Loucy (cell line): Measurements from ENCODE around the gene MMP2.

Experiments
- H2AFZ ChIP-seq: fragments of 200-600 bp; sonication (generic); 2 replicates; pipeline ENCODE4 v1.6.0; 2016; ENCODE audit warnings: antibody characterized with exemption, mild to moderate bottlenecking, low read length, moderate library complexity
- H3F3A ChIP-seq: fragments of 200-600 bp; 2 replicates; pipeline ENCODE4 v1.6.0; 2016; ENCODE audit warnings: antibody characterized with exemption, low read depth, mild to moderate bottlenecking
- H3K27me3 ChIP-seq: fragments of 200-600 bp; sonication (generic); 2 replicates; pipeline ENCODE4 v1.6.1; 2014; ENCODE audit warnings: low read length, mild to moderate bottlenecking; ENCODE audit not compliant: insufficient read depth, poor library complexity, severe bottlenecking
- H3K36me3 ChIP-seq: fragments of 200-600 bp; sonication (generic); 2 replicates; pipeline ENCODE4 v1.6.1; 2016; ENCODE audit warnings: low read length; ENCODE audit not compliant: insufficient read depth
- H3K4me1 ChIP-seq: fragments of 200-600 bp; sonication (generic); 2 replicates; pipeline ENCODE4 v1.5.1; 2014; ENCODE audit warnings: low read length, mild to moderate bottlenecking; ENCODE audit not compliant: insufficient read depth, poor library complexity, severe bottlenecking
- H3K4me2 ChIP-seq: fragments of 200-600 bp; sonication (generic); 2 replicates; pipeline ENCODE4 v1.6.0; 2014; ENCODE audit warnings: antibody characterized with exemption, low read length, low read depth, mild to moderate bottlenecking; ENCODE audit not compliant: poor library complexity, severe bottlenecking
- H3K4me3 ChIP-seq: fragments of 200-600 bp; sonication (generic); 2 replicates; pipeline ENCODE4 v1.5.1; 2014; ENCODE audit warnings: low read length, mild to moderate bottlenecking, mixed read lengths; ENCODE audit not compliant: poor library complexity, severe bottlenecking
- H3K79me2 ChIP-seq: fragments of 200-600 bp; sonication (generic); 2 replicates; pipeline ENCODE4 v1.6.1; 2014; ENCODE audit warnings: low read length; ENCODE audit not compliant: insufficient read depth
- H3K9ac ChIP-seq: fragments of 200-600 bp; sonication (generic); 2 replicates; pipeline ENCODE4 v1.6.0; 2014; ENCODE audit warnings: mild to moderate bottlenecking, low read depth, low read length, moderate library complexity; ENCODE audit not compliant: poor library complexity, severe bottlenecking
- H3K9me2 ChIP-seq: fragments of 200-600 bp; sonication (generic); replicated peaks from 2 replicates; pipeline ENCODE4 v1.6.1; 2016; ENCODE audit warnings: low read depth, low read length, mixed read lengths
- H3K9me3 ChIP-seq: fragments of 200-600 bp; sonication (generic); 2 replicates; pipeline ENCODE4 v1.6.1; 2014; ENCODE audit warnings: mild to moderate bottlenecking, antibody characterized with exemption, low read length, low read depth; ENCODE audit not compliant: insufficient read depth
- H4K20me1 ChIP-seq: fragments of 200-600 bp; sonication (generic); 2 replicates; pipeline ENCODE4 v1.6.0; 2014; ENCODE audit warnings: antibody characterized with exemption, low read length, mild to moderate bottlenecking; ENCODE audit not compliant: insufficient read depth, poor library complexity, severe bottlenecking
- EZH2phosphoT487 ChIP-seq: fragments of 200-600 bp; IDR thresholded peaks from 2 replicates; pipeline ENCODE4 v1.6.1; 2018; ENCODE audit warnings: antibody characterized with exemption, mild to moderate bottlenecking, moderate library complexity, borderline replicate concordance
- TF ChIP-seq, protein P1 (sequence below): fragments of 200-600 bp; sonication (generic); conservative IDR thresholded peaks from 2 replicates; pipeline ENCODE4 v1.5.1; 2014; ENCODE audit warnings: mild to moderate bottlenecking, antibody characterized with exemption, low read length

Gene MMP2

DNA sequence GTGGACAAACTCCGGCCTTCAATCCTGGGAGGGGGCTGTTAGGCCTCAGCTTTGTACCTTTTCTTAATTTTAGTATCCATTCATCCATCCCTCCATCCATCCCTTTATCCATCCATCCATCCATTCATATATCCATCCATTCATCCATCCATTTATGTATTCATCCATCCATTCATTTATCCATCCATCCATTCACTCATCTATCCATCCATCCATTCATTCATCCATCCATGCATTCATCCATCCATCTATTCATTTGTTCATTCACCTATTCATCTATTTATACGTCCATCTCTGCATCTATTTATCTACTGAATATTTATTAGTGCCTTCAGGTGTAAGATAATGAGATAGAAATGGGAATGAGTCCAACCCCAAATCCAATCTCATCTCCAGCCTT lies 26.0 kb upstream of the MMP2 start:
- H2AFZ ChIP-seq, result no peak overlapping the region
- no peak overlapping the region for H3K4me3 ChIP-seq
- TF ChIP-seq, protein P1, sequence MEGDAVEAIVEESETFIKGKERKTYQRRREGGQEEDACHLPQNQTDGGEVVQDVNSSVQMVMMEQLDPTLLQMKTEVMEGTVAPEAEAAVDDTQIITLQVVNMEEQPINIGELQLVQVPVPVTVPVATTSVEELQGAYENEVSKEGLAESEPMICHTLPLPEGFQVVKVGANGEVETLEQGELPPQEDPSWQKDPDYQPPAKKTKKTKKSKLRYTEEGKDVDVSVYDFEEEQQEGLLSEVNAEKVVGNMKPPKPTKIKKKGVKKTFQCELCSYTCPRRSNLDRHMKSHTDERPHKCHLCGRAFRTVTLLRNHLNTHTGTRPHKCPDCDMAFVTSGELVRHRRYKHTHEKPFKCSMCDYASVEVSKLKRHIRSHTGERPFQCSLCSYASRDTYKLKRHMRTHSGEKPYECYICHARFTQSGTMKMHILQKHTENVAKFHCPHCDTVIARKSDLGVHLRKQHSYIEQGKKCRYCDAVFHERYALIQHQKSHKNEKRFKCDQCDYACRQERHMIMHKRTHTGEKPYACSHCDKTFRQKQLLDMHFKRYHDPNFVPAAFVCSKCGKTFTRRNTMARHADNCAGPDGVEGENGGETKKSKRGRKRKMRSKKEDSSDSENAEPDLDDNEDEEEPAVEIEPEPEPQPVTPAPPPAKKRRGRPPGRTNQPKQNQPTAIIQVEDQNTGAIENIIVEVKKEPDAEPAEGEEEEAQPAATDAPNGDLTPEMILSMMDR, result no peak
- no peak for TF ChIP-seq EZH2phosphoT487
- H3F3A ChIP-seq, result no peaks in the 10 kb centered on the region
- no peaks in the 10 kb centered on the region for H3K79me2 ChIP-seq
- no peaks in the 10 kb centered on the region for H3K9me2 ChIP-seq
- no peaks in the 10 kb centered on the region for H3K36me3 ChIP-seq
- no peaks in the 10 kb centered on the region for H3K9me3 ChIP-seq
- H4K20me1 ChIP-seq, result no peaks in the 10 kb centered on the region
- no peaks in the 10 kb centered on the region for H3K4me1 ChIP-seq
- H3K27me3 ChIP-seq, result no peaks in the 10 kb centered on the region
- no peak overlapping the region for H3K9ac ChIP-seq
- H3K4me2 ChIP-seq, result no peak overlapping the region

DNA sequence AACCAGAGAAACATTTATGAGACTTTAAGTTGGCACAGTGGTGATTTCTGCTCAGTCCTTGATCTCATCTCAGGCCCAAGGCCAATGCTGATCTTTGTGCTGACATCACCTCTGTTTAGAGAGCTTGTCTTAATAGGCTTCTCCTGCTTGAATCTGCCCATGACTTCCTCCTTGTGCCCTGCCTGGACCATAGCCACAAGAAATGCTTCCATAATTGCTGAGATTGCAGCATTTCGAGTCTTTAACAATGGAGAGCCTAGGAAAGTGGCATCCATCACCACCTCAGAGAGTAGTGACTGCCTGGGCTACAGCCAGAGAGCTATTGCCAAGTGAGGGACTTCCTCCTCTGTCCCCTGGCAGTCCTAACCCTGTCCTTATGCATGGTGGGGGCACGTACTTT lies 25.1 kb upstream of the MMP2 start:
- H3K79me2 ChIP-seq, result no peaks in the 10 kb centered on the region
- H3K9ac ChIP-seq, result no peak overlapping the region
- H3K36me3 ChIP-seq, result no peaks in the 10 kb centered on the region
- H3K9me3 ChIP-seq, result no peaks in the 10 kb centered on the region
- H3K9me2 ChIP-seq, result no peaks in the 10 kb centered on the region
- no peak overlapping the region for H3K4me3 ChIP-seq
- H3K4me1 ChIP-seq, result no peaks in the 10 kb centered on the region
- H4K20me1 ChIP-seq, result no peaks in the 10 kb centered on the region
- H2AFZ ChIP-seq, result no peak overlapping the region
- no peak overlapping the region for H3K4me2 ChIP-seq
- TF ChIP-seq, protein P1, result no peak
- TF ChIP-seq EZH2phosphoT487, result no peak
- no peaks in the 10 kb centered on the region for H3F3A ChIP-seq
- no peaks in the 10 kb centered on the region for H3K27me3 ChIP-seq

DNA sequence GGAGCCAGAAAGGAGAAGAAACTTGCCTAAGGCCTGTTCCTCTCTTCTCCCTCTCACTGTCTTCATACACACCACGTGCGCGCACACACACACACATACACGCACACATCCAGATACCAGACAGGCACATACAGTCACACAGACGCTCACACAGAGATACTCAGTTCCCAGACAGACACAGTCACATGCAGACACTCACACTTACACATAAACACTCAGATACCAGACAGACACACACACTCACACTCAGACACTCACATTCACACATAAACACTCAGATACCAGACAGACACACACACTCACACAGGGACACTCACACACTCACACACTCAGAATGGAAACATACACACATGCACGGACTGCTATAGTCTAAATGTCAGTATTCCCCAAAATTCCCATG lies 24.1 kb upstream of the MMP2 start:
- H3K9ac ChIP-seq, result no peak overlapping the region
- no peaks in the 10 kb centered on the region for H3F3A ChIP-seq
- H3K4me1 ChIP-seq, result no peaks in the 10 kb centered on the region
- no peaks in the 10 kb centered on the region for H3K36me3 ChIP-seq
- H4K20me1 ChIP-seq, result no peaks in the 10 kb centered on the region
- no peak overlapping the region for H3K4me2 ChIP-seq
- no peak overlapping the region for H3K4me3 ChIP-seq
- no peaks in the 10 kb centered on the region for H3K9me3 ChIP-seq
- TF ChIP-seq, protein P1, result no peak
- TF ChIP-seq EZH2phosphoT487, result no peak
- H3K27me3 ChIP-seq, result no peaks in the 10 kb centered on the region
- no peaks in the 10 kb centered on the region for H3K9me2 ChIP-seq
- no peaks in the 10 kb centered on the region for H3K79me2 ChIP-seq
- no peak overlapping the region for H2AFZ ChIP-seq
